Inflammatory macrophage (primary cell): Measurements from ENCODE around the gene RBPJL.

Experiments used
- DNase-seq, 2 donors: peaks; one replicate each; pipeline ENCODE4 v3.0.0-alpha.2; 2020 to 2022

RBPJL gene

DNA sequence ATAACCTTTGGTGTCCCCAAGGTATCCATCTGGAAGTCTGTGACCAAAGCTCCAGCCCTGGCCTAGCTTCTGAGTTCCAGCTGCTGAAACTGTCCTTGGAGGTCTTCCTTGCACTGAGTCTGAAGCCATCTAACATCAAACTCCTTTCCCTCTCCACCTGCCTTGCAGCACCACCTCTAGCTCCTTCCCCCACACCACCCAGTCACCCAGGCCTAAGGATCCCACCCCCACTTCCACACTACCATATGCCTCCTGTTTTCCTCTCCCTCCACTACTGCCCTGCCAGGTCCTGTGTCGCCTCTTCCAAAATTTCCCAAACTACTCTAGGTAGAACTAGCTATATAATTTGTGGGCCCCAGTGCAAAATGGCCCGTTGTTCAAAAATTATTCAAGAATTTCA lies 12.3 kb downstream of the RBPJL start:
- DNase-seq: no peak

DNA sequence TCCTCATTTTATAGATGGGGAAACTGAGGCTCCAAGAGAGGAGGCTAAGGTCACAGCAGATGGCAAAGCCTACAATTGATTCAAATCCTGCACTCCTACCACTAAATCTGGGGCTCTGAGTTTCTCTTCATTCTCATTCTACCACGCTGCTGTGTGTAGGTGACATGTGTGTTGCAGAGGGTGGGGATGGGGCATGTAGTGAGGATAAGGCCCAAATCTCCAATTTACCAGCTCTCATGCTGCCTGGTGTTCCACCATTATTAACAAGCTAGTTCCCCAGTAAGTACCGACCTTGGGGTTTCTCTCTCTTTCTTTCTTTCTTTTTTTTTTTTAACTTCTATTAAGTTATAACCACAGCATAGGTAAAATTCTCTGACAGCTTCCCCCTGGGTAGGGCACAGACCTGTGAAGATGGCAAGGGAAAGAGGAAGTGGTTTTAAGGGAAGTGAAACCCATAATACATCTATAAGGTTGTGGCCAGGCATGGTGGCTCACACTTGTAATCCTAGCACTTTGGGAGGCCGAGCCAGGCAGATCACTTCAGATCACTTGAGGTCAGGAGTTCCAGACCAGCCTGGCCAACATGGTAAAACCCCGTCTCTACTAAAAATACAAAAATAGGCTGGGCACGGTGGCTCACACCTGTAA lies 14.4 kb downstream of the RBPJL start:
- peak; percentile 55 for DNase-seq

GRCh38 chr20:45322952-45323383 lies 16.3 kb downstream of the RBPJL start:
- peak; percentile 91 to 96 for DNase-seq

DNA sequence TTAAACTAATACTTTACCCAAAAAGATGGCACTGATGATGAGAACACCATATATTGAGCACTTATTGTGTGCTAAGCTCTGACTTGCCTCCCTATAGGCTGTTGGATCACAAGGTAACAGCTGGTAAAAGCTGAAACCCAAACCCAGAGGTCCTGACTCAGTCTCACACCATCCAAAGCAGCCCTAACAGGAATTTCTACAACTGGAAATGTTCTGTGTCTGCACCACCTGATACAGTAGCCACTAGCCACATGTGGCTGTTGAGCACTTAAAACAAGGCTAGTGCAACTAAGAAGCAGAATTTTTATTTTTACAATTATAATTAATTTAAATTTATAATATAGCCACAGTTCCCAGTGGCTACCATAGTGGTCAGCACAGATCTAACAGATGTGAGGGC lies 17.1 kb downstream of the RBPJL start:
- no peak for DNase-seq

DNA sequence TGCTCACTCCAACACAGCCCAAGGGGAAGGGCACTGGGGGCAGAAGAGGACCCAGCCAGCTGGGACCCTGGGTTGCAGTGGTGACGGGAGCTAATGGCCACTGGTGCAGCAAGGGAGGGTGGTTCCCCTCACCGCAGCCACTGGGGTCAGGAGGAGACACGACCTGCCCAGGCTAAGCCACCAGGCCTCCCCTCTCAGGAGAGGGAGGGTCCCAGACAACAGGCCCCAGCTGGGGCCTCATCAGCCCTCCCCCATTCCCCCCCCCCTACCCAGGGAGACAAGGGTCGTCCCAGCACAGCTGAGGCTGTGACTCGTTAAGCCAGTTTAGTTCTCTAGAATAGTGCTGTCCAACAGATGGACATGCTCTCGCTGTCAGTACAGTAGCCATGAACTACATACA lies 18.7 kb downstream of the RBPJL start:
- no peak for DNase-seq

GRCh38 chr20:45328451-45328850 lies 21.8 kb downstream of the RBPJL start:
- no peak for DNase-seq

- no peak for DNase-seq
These were observed 23.1 kb downstream of the RBPJL start for GRCh38 chr20:45329497-45330319.

GRCh38 chr20:45330476-45330875 lies 23.8 kb downstream of the RBPJL start:
- no peak for DNase-seq

- DNase-seq: peak in 1 of 2 donors; percentile 1
These were observed 30.1 kb downstream of the RBPJL start for GRCh38 chr20:45336530-45337366.

- DNase-seq: peak in 1 of 2 donors; percentile 2
These were observed 30.9 kb downstream of the RBPJL start for GRCh38 chr20:45337367-45338120.

DNA sequence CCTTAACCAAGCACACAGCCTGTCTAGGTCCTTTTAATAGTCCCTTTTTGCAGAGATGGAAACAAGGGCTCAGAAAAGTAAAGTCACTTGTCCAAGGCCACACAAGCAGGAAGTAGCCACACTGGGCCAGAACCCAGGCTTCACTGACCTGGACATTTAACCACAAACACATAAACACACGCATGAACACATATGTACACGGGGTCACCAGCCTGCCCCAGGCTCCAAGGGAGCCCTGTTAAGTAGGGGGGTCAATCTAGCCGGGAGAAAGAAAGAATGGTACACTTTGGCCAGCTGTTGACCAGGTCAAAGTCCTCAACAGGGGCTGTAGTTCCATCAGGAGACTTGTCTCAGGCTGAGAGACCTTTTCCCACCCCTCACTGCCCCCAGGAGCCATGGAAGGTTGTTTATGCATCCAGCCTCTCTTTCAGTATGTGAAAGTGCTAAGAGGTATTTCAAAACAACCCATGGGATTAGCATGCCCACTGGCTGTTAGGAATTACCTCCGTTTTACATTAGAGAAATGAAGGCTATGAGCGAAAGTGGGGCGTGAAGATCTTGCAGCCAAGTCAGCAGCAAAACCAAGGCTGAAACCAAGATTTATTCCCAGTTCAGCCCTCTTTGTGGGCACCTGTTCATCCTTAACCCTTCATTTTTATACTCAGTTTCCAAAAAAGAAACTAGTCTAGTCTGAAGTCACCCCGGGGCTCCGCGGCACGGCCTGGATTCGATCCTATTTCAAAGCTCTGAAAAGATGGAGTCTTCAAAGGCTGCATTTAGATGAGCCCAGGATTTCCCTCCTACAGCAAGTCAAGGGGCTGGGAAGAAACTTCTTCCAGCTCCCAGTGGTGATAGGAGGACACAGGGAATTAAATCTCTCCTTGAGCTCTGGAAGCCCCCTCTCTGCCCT lies 31.7 kb downstream of the RBPJL start:
- DNase-seq: no peak

GRCh38 chr20:45339084-45339483 lies 32.4 kb downstream of the RBPJL start:
- no peak for DNase-seq

GRCh38 chr20:45339799-45340198 lies 33.2 kb downstream of the RBPJL start:
- no peak for DNase-seq

- no peak for DNase-seq
These were observed 33.7 kb downstream of the RBPJL start for GRCh38 chr20:45340236-45340847.

- no peak for DNase-seq
These were observed 34.3 kb downstream of the RBPJL start for GRCh38 chr20:45340951-45341350.

DNA sequence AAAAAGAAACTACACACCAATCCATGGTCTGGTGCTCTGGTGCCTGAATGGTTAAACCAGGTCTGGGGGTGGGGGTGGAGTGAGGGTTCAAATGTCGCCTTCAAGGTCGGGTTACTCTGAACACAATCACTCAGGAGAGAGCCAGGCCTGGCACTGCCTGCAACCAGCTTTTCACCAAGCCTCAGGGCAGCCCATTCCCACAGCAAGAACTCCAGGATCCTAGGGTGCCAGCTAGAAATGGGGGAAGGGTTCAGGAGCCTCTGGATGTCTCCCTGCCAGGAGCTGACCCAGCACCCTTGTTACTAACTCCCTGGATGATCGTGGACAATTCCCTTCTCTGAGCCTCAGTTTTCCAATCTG lies 34.9 kb downstream of the RBPJL start:
- no peak for DNase-seq

GRCh38 chr20:45341939-45342854 lies 35.6 kb downstream of the RBPJL start:
- no peak for DNase-seq

GRCh38 chr20:45342855-45343531 lies 36.4 kb downstream of the RBPJL start:
- no peak for DNase-seq

GRCh38 chr20:45343532-45344167 lies 37.0 kb downstream of the RBPJL start:
- no peak for DNase-seq
